Amygdala (tissue), 56 donors: ENCODE measurements around the gene SMARCD3.

Source experiments
- DNase-seq, 56 donors: peaks; one replicate each; lab custom pipeline; 2025; lab: John Stamatoyannopoulos, UW

SMARCD3 gene

DNA sequence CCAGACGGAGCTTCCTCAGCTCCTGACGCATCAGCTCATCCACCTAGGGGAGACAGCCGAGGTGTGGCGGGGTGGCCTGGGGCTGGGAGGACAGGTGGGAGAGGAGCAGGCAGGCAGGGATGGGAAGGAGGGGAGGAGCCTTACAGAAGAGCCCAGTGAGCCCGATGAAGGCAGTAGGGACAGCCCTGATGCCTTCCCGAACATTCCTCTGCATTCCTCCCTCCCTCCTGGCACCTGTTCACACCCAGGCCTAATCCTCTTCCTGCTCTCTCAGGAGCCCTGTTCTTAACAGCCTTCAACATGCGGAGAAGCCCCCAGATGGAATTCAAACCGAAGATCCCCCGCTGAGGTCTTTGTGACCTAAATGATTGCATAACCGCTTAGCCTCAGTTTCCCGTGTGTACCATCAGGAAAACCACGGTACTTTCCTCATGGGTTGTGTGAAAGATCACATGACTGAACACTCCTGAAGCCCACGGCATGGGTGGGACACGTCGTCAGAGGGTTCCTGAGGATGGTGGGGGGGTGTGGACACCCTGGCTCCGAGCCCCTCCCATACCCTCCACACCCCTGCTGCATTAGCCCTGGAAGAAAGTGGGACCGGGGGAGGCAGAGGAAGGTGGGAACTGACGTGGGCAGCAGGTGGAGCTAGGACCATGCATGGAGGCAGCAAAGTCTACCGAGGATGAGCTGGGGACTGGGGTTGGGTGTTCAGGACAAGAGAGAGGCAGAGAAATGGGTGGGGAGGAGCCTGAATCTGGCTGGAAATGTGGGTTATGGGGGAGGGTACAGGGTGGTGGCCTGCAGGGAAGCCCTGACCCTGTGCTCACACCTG is 52.7 kb downstream of the SMARCD3 start:
- no peak for DNase-seq

GRCh38 chr7:151194188-151194587 is 54.3 kb downstream of the SMARCD3 start:
- no peak for DNase-seq

GRCh38 chr7:151193203-151193978 is 55.1 kb downstream of the SMARCD3 start:
- DNase-seq: no peak

DNA sequence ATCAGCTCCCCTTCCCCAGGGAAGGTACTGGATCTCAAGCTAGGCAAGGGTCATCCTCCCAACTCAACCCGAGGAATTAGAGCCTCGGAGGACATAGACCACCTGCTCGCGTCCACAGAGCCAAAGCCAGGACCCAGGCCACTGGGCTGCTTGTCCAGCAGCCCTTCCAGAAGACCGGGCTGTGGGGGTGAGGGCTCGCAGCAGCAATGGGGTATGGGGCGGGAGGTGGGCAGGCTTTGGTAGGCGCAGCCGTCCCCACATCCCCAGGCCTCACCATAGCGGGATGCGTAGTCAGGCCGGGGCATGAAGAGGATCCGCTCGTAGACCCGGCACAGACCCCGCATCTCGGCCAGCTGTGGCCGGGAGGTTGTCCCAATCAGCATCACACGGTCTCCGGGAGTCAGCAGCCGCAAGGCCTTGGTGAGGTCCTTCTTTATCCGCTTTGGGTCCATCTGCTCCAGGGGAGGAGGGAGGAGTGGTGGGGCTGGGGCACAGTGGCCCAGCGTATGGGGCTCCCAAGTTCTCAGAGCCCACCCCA is 56.4 kb downstream of the SMARCD3 start:
- DNase-seq: no peak

DNA sequence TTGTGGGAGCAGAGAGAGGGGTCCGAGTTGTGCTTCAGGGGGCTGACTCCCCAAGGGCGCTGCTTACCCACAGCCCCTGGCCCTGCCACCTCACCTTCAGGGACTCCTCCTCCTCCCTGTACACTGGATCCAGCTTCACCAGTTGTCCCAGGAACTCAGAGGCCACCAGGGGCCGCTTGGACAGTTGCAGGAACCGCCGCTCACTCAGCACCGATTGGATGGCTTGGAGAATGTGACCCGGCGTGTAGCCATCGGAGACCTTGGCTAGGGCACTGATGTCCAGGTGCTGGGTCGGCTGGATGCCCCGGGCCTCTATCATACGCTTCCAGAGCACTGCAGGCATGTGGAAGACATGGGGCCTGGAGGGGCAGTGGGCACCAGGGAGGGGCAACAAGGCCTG is 57.0 kb downstream of the SMARCD3 start:
- DNase-seq: no peak

- no peak for DNase-seq
Measured at GRCh38 chr7:151189038-151189437, 59.5 kb downstream of the SMARCD3 start.
